ENCODE measurements around the gene SLC7A6OS.
A peak's percentile ranks its signal among the peaks of the same experiment; 100 is the strongest.

The SLC7A6OS gene

GRCh38 chr16:68276223-68276622 is 34.5 kb downstream of the SLC7A6OS start:
- CTCF ChIA-PET, result interaction anchor here (1.1 to 1.9 kb wide), 3 partner anchors 9 to 15 kb away, joined by 3 to 11 read pairs (median 7); partner anchors contain the start of gene SLC7A6
- Histone ChIP-seq H3K9me3 (ENCODE audit: control insufficient read depth, insufficient read depth, low read depth, low read length) (no peaks in the 10 kb centered on the region), H3K27ac (ENCODE audit: extremely low read depth, low read depth, low read length) (peak overlapping the region; percentile 54), H3K4me1 (ENCODE audit: control insufficient read depth, insufficient read depth, low read length) (no peaks in the 10 kb centered on the region; the same call in 1 of the 2 replicates), H3K36me3 (ENCODE audit: control insufficient read depth in 2 of 2, insufficient read depth in 1 of 2, low read length in 2 of 2) (peaks cover 9 to 43% of the 10 kb centered on the region in 2 experiments; a peak in 2 of 3 replicates), H3K4me3 (ENCODE audit: low read depth, low read length) (no peak overlapping the region)
- TF ChIP-seq ZNF18 (tag by site-specific recombination; IDR thresholded peaks at IDR 0.05) (no peak), ZNF596 (tag by site-specific recombination; IDR thresholded peaks at IDR 0.05) (no peak), ZNF114 (tag by site-specific recombination; IDR thresholded peaks at IDR 0.05) (no peak), ZNF600 (tag by site-specific recombination; IDR thresholded peaks at IDR 0.05) (no peak), ZNF518A (tag by site-specific recombination; conservative IDR thresholded peaks at IDR 0.05; ENCODE audit: low read depth) (no peak), ZNF133 (tag by site-specific recombination; IDR thresholded peaks at IDR 0.05) (no peak), KLF8 (tag by site-specific recombination; IDR thresholded peaks at IDR 0.05) (no peak), ZNF529 (tag by site-specific recombination; IDR thresholded peaks at IDR 0.05; ENCODE audit: insufficient replicate concordance) (no peak), REPIN1 (tag by site-specific recombination; IDR thresholded peaks at IDR 0.05; ENCODE audit: low read depth) (no peak), ZBTB26 (tag by site-specific recombination; optimal IDR thresholded peaks at IDR 0.05) (no peak), TSHZ1 (tag by site-specific recombination; IDR thresholded peaks at IDR 0.05; ENCODE audit: borderline replicate concordance) (no peak)
- POLR2A ChIA-PET, result no interaction called here

GRCh38 chr16:68275611-68276191 is 35.0 kb downstream of the SLC7A6OS start:
- H3K27ac ChIP-seq (ENCODE audit: extremely low read depth, low read depth, low read length), result peak overlapping the region; percentile 54
- H3K36me3 ChIP-seq (ENCODE audit: control insufficient read depth in 2 of 2, insufficient read depth in 1 of 2, low read length in 2 of 2), result peaks cover 9 to 40% of the 10 kb centered on the region in 2 experiments; a peak in 2 of 3 replicates
- H3K4me3 ChIP-seq (ENCODE audit: low read depth, low read length), result no peak overlapping the region
- no peaks in the 10 kb centered on the region for H3K9me3 ChIP-seq (ENCODE audit: control insufficient read depth, insufficient read depth, low read depth, low read length)
- ChIA-PET POLR2A (interaction anchor here (0.7 kb wide), 1 partner anchor 12 kb away, joined by 10 read pairs; the partner anchor contains the start of gene SLC7A6), CTCF (interaction anchor here (0.6 to 1.8 kb wide), 3 partner anchors 11 to 456 kb away, joined by 3 to 7 read pairs (median 3); partner anchors contain the start of gene SLC7A6)
- H3K4me1 ChIP-seq (ENCODE audit: control insufficient read depth, insufficient read depth, low read length), result no peaks in the 10 kb centered on the region; the same call in 1 of the 2 replicates
- TF ChIP-seq ZNF19 (tag by site-specific recombination; IDR thresholded peaks at IDR 0.05; ENCODE audit: low read depth), result no peak
- 0 out of 2 replicates have a peak, but pooled peaks have one; percentile 18 for TF ChIP-seq PRDM4 (tag by site-specific recombination; IDR thresholded peaks at IDR 0.05)
- TF ChIP-seq ZFP3 (tag by site-specific recombination; IDR thresholded peaks at IDR 0.05; ENCODE audit: low read depth), result no peak
- TF ChIP-seq PATZ1 (tag by site-specific recombination; IDR thresholded peaks at IDR 0.05), result no peak
- no peak for TF ChIP-seq ZNF350 (tag by site-specific recombination; IDR thresholded peaks at IDR 0.05)
- TF ChIP-seq ZNF114 (tag by site-specific recombination; IDR thresholded peaks at IDR 0.05), result no peak
- TF ChIP-seq ZSCAN30 (tag by site-specific recombination; IDR thresholded peaks at IDR 0.05), result no peak

Data from HEK293 (cell line).